Measurements from ENCODE around the gene THADA.

- no peak for TF ChIP-seq CTCF (IDR thresholded peaks at IDR 0.05; ENCODE audit: borderline replicate concordance, extremely low read depth, low read length, poor library complexity, severe bottlenecking)
- no peak for TF ChIP-seq EZH2 (IDR thresholded peaks at IDR 0.05; ENCODE audit: borderline replicate concordance, low read depth, low read length, severe bottlenecking)
These were observed 386.6 kb downstream of the THADA start for GRCh38 chr2:43209204-43209717.
